Stimulated activated CD4-positive, alpha-beta T cell treated with anti-CD3 and anti-CD28 coated beads, Interleukin-1b, Interleukin-23, amount 100 ng/mL, for 1 hour (primary cell): Measurements from ENCODE around the gene USH2A.

Source experiments
- DNase-seq, 2 donors: peaks; one replicate each; pipeline ENCODE4 v3.0.0-alpha.2; 2020; ENCODE audit warnings: low read depth in 2 of 2

USH2A gene

GRCh38 chr1:216290074-216290473, 133.2 kb downstream of the USH2A start:
- no peak for DNase-seq

DNA sequence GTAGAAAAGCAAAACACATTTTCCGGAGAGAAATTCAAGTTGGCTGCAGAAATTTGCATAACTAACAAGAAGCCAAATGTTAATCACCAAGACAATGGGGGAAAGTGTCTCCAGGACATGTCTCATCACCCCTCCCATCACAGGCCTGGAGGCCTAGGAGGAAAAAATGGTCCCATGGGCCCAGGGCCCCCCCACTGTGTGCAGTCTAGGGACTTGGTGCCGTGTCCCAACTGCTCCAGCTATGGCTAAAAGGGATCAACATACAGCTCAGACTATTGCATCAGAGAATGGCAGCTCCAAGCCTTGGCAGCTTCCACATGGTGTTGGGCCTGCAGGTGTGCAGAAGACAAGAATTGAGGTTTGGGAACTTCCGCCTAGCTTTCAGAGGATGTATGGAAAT, 138.2 kb downstream of the USH2A start:
- DNase-seq, result no peak

DNA sequence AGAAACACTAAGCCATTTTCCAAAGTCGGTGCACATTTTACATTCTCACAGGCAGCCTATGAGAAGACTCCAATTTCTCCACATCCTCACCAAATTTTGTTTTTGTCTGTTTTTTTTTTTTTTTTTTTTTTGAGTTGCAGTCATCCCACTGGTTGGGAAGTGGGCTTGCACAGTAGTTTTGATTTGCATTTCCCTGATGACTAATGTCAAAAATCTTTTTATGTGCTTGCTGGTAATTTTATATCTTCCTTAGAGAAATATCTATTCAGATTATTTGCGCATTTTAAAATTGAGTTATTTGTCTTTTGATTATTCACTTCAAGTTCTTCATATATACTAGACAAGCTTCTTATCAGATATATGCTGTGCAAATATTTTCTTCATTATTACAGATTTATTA, 141.5 kb downstream of the USH2A start:
- no peak for DNase-seq

- no peak for DNase-seq
Observed at GRCh38 chr1:216270086-216270773, 153.0 kb downstream of the USH2A start.

DNA sequence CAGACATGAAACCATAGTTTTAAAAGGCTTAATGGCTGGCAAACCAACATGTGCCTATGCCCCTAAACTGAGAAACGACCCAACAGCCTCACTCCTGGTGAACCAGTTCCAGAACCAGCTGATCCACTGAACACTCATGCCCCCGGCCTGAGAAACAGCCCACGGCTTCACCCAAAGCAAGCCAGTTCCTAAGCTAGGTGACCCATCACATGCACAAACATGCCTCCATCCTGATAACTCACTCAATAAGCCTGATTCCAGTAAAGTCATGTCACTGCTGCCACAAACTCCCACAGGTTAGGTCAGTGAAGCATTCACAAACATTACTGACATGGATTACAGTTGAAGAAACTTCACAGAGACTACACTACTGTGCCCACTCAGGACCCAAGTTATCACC, 161.6 kb downstream of the USH2A start:
- DNase-seq, result no peak

DNA sequence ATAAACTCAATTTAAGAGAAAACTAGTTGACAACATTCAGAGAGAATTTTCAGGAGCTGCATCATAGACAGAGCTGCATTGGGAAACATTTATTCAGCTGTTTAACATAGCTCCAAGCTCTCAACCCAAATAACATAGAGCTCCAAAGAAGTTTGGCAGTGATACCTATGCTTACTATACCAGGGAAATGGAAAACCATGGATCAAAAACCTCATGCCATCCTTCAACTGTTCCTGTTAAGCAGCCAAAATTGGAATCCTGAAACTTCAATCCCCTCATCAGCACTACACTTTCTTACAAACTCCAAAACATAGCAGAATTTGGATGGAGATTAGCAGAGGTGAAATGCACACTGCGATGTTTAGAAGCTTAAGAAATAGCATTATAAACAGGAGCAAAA, 164.4 kb downstream of the USH2A start:
- DNase-seq, result no peak

- DNase-seq, result no peak
Observed at GRCh38 chr1:216258386-216258785, 164.9 kb downstream of the USH2A start.

DNA sequence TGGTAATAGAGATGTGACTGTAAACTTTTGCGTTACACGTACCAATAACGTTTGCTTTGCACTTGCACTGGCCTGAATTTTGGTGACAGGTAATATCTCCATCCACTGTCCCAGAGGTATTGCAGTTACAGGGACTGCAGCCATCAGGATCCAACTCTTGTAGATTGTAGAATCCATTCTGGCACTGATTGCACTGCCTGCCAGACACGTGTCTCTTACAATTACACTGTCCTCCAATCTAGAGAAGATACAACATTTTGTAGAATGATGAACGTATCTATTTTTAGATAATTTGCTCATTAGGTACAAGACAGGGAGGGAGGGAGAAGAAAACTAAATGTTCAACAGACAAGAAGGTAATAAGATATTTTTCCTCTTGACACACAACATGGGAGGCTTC, 172.4 kb downstream of the USH2A start:
- no peak for DNase-seq

DNA sequence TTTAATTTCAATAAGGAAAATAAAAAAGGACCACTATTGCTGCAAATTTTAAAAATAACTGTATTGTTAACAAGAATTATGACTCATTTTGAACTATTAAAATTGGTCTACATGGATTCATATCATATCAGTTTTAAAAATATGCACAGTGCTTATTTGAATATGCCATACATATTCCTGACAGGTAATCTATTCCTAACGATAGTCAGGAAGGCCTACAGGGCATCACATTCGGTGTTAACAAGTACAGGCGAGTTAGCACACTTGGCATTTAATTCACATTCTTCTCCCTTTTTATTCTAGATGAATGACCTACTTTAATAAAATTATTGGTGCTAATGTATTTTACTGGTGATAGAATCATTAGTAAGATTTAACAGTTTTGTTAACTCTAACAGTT, 174.6 kb downstream of the USH2A start:
- no peak for DNase-seq

DNA sequence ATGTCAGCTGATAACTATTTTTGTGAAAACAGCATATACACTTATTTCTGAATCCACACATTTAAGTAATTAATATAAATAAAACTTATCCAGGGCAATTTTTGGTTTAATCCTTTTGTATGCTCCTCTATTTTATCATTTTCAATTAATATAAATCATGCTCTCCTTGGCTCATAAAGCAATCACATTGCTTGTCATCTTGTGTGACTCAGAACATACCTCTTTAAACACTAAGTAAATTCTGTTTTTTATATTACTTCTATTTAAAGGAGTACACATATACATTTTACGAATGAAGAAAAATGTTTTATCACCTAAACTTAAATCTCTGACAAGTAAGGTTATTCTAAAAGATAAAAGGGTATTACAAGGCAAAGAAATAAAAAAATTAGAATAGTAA, 175.3 kb downstream of the USH2A start:
- no peak for DNase-seq

DNA sequence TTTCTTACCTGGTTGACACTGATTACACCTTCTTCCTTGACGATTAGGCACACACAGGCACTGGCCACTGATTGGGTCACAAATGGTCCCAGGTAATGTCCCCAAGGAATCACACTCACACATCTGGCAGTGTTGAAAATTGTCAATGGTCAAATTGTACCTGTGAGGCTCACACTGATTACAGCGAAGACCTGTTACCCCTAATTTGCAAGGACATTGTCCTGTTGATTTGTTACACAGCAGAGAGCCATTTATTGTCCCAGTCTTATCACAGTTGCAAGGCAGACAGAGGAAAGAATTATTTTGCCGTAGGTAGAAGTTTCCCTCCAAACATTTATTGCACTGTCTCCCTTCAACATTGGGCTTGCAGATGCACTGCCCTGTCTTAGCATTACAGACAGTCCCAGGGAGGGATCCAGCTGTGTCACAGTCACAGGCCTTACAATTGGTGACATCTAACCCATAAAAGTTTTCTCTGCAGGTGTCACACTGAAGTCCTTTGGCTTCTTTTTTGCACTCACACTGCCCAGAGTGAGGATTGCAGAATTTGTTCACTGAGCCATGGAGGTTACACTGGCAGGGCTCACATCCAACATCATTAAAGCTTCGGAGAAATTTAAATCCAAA, 176.6 kb downstream of the USH2A start:
- DNase-seq, result no peak

GRCh38 chr1:216238844-216239243, 184.4 kb downstream of the USH2A start:
- DNase-seq, result no peak

- no peak for DNase-seq
Observed at GRCh38 chr1:216237927-216238542, 185.2 kb downstream of the USH2A start.

GRCh38 chr1:216224233-216224632, 199.0 kb downstream of the USH2A start:
- DNase-seq, result no peak

- no peak for DNase-seq
Observed at GRCh38 chr1:216223486-216223885, 199.8 kb downstream of the USH2A start.

DNA sequence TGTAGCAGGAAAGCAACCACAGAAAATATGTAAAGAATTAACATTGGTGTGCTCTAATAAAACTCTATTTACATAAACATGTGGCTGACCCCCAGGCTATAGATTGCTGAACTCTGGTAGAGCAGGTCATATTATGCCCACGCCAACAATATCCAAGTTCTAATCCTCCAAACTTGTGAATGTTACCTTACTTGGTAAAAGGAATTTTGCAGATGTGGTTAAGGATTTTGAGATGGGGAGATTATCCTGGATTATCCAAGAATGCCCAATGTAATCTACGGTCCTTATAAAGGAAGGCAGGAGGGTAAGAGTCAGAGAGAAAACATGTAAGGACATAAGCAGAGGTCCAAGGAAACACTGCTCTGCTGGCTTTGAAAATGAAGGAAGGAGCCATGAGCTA, 201.0 kb downstream of the USH2A start:
- DNase-seq, result no peak

GRCh38 chr1:216221260-216221700, 202.0 kb downstream of the USH2A start:
- no peak for DNase-seq

DNA sequence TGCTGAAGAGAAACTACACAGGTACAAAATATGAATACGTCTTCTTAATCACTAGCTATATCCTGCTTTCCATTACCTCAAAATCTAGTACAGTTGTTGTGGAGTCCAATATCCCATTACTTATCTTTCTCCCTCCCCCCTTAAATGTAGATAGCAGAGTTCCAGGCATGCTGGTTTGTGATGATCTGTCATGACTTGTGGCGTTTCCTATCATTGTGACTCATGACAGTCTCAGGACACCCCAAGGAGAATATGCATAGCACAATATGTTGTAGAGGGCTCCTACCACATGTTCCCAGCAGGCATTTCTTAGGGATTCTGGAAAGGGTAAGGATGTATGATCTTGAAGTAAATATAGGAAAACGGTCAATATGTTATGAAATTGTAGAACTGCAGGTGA, 206.9 kb downstream of the USH2A start:
- no peak for DNase-seq

DNA sequence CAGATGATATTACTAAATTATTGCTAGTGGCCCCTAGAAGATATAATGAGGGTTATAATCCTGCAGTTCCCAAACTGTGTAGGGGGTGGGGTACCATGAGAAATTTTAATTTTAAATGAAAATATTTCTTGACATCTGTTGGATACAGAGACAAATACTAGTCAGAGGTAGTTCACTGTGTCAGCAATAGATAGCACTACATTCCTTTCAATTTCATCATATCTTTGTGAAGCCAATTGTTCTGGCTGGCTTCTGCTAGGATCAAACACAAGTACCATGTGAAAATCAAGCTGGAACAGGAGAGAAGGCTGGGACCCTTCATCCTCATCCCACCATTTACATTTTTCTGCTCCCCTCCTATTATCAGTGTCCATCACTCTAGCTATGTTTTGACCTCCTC, 208.1 kb downstream of the USH2A start:
- no peak for DNase-seq

GRCh38 chr1:216212826-216213225, 210.4 kb downstream of the USH2A start:
- DNase-seq, result no peak

GRCh38 chr1:216210081-216210480, 213.2 kb downstream of the USH2A start:
- DNase-seq, result no peak

DNA sequence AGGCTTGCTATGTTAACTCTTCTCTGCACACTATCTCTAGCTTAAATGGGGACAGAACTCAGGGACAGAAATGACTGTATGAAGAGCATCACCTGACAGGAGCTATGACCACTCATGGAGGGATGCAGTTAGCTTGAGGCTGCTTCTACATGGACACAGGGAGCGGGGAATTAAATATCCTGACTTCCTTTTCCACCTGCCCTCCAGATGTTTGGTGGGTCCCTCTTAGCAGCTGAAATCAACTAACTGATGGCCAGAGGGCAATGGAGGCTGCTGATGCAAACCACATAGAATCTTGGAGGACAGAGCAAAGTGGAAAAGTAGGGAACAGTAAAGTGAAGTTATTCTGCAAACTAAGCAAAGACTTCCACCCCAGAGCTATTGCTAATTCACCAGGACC, 214.1 kb downstream of the USH2A start:
- no peak for DNase-seq

GRCh38 chr1:216207154-216207553, 216.1 kb downstream of the USH2A start:
- no peak for DNase-seq
